HG03066 (cell line): ENCODE measurements around the gene AQP5.

ENCODE experiments used
- ATAC-seq: cut with Tn5 transposase; IDR thresholded peaks from one replicate; pipeline ENCODE4 v1.9.1; 2021; ENCODE audit warnings: low read depth; ENCODE audit not compliant: unreplicated experiment

AQP5 gene

DNA sequence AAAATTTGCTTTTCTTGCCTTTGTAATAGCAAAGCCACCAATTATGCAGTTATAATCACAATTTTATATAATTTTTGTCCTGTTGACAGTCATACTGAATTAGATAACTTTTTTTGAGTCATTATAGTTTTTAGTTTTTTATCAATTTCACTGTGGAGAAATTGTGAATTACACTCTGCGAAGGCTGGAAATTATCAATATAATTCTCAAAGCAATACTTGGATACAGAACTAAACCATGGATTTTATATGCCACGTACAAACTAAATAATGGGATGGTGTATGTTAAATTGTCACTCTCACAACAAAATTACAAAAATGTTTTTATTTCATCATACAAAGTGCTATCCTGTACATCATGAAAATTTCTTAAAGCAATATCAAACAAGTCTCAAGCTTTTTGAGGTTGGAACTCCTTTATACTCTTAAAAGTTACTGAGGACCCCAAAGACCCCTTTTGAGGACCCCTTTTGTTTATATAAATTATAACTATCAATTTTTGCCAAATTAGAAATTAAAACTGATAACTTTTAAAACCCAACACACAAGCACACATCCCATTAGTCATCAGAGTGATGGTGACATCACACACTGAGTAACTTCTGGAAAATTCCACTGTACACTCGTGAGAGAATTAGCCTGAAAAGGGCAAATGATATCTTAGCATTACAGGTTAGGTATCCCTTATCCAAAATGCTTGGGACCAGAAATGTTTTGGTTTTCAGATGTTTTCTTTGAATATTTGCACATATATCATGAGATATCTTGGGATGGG, 31.0 kb upstream of the AQP5 start:
- no peak for ATAC-seq

DNA sequence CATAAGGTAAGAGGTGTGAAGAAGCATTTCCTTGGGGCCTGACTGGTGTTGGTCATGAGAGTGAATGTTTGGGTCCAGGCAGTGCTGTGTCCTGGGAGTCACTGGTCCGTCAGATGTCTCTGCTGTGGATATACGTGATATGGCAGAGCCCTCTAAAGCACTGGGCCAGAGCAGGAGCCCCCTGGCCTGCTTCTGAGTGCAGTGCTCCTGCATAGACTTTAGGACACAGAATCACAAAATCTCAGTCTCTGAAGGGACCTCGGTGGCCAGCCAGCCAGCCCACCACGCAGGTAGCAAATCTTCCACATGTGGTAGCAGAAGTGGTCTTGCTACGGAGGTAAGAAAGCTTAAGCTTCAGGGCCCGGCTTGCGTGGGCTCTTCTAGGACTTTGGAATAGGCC, 29.6 kb upstream of the AQP5 start:
- ATAC-seq: no peak

DNA sequence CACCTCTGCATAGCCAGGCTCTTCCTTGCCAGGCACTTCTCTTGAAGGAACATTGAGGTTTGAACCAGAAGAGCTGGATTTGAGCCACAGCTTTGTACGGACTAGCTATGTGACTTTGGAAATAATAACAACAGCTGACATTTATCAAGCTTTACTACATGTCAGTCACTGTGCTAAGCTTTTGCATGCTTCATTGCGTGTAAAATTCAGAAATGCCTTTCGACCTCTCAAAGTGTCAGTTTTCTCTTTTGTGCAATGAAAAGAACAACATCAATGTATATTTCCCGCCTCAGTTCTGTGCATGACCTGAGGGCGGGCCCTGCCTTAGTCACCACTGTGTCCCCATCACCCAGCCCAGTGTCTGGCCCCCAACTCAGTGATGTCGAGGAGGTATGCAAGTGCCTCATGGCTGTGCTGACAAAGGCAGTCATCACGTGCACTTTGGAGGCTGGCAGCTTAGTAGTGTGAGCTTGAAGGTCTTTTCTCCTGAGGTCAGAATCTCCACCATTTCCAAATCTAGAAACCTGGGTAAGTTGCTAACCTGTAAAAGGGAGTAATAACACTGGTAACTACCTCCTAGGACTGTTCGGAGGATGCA, 29.0 kb upstream of the AQP5 start:
- no peak for ATAC-seq

DNA sequence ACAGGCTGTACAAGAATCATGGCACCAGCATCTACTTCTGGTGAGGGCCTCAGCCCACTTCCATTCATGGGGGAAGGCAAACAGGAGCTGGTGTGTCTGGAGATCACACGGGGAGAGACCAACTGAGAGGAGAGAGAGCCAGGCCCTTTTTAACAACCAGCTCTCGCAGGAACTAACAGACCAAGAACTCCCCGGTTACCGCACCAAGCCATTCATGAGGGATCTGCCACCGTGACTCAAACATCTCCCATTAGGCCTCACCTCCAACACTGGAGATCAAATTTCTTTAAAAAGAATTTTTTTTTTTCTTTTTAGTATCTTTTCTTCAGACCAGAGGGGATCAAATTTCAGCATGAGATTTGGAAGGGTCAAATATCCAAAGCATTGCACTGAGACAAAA, 27.9 kb upstream of the AQP5 start:
- ATAC-seq: no peak

DNA sequence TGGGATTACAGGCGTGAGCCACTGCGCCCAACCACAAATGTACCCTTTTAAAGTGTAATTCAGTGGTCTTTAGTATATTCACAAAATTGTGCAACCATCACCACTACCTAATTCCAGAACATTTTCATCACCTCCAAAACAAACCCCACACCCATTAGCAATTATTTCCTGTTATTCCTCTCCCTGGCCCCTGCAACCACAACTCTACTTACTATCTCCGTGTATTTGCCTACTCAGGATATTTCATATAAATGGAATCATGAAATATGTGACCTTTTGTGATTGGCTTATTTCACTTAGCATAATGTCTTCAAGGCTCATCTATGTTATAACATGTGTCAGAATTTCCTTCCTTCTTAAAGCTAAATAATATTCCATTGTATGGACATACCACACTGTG, 27.2 kb upstream of the AQP5 start:
- ATAC-seq: no peak

DNA sequence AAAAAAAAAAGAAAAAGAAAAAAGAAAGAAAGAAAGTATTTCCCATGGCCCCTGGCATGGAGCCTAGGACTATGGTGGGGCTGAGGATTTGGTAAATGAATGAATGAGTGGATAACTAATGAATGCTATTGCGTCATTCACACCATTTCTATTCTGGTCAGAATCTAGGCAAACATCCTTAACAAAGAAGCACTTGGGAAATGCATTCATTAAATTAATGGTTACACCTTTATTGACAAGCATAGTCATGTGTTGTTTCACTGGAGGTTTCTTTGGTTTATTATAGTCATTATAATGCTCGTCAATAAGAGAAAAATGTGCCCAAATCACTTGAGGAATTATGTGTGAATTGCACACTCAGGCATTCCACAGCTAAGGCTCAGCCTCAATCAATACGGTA, 24.7 kb upstream of the AQP5 start:
- ATAC-seq: no peak

DNA sequence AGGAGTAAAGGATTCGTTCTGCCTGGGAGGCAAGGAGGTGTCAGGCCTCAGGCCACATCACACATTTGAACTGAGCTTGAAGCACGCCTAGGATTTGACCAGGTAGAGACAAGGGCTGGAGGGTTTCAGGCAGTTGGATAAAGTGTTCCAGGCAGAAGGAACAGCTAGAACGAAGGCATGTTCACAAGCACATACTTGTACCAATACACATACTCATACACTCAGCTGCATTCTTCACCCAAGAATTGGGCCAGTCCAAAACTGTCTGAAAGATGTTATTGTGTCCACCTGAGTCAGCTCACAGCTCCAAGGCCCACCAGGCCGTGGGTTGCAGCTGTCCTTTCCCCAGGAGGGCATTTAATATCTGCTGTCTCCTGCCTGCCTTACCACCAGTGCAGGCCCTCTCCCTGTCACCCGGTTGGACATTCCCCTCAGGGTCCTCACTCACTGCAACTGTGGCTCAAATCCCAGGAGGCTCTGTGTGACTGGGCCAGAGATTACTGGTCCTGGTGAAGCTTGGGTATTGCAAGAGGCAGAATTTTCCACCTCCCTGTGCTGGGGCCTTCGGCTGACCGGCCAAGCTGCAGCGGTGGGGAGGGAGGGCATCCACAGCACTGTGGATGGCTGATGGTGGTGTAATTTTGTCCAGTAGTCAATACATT, 23.9 kb upstream of the AQP5 start:
- no peak for ATAC-seq

DNA sequence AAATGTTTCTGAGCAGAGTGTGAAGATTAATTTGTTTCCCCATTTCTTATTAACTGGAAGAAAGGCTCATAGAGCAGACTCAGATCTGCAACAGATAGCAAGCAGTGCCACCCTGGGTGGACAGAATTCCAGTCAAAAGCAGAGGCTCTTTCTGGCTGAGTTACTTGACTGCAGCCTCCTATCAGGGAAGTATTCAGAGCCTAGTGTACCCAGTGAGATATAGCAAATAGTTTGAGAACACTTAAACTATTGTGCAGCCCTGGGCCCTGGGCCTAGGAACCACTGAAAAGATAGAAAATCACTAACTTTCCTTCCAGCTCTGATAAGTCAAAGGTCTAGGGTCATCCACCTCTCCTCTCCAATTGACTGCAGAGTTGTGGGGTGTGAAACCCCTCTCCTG, 22.4 kb upstream of the AQP5 start:
- no peak for ATAC-seq

DNA sequence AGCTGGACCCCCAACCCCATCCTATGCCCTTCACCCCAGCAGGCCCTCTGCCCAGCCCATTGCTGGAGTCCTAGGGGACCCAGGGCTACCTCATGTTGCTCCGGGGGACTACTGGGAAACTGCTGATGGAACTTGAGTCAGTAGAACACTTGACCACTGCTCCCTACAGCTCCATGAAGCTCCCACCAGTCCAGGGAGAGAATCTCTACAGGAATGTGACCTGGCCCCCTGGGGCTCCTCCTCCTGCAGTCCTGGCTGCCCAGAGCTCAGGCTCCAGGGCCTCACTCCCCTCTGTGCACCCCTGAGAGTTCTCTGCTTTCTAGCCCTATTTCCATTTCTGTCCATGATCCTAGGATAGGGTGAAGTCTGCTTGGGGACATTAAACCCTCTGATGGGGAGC, 22.0 kb upstream of the AQP5 start:
- no peak for ATAC-seq

DNA sequence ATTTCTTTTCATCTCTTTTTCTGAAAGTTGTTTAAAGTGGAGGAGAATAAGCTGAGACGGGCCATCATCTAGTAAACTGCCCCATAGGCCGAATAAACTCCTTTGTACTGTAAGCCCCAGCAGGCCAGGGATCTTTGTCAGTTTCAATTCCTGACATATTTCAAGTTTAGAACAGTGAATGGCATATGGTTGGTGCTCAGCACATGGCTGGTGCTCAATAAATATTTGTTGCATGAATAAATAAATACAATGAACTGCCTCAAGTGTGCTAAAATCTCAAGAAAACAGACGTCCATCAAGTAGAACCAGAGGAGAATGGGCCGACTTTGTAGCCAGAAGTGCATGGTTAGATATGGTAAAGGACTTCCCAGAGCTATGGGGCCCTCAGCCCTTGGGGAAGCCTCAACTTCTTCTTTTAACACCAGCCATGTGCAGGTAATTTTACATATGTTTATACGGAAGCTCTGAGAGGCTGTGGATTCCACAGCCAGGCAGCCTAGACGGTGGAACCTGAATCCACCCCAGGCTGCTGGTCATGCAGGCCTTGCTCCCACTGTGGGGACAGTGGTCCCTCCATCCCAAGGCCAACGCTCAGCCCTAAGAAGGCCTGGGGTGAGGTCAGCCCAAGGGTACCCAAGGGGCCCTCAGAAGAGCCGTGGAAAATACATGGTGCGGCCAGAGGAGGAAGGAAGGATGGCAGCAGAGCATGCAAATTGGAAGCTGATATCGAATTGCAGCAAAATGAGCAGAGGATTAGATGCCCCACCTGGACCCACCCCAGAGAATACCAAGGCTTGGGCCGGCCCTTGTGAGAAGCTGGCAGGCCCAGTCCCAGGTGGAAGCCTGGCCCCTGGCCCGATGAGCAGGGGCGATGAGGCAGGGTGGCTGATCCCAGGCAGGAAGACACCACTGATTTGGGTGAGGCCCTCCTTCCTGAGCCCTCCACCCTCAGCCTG, 19.8 kb upstream of the AQP5 start:
- ATAC-seq: no peak

DNA sequence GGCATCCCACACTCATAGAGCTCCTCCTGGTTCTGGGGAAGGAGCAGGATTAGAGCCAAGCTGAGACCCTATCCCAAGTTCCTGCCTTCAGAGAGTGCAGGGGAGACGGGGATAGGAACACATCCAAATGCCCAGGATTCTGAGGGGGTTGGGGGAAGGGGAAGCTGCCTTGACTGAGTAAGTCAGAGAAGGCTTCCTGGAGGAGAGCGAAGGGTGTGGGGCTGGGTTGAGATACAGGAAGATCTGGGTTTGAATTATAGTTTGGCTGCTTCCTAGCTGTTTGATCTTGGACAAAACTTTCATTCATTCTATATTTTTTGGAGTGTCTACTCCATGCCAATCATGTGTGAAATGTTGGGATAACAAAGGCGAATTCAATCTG, 19.2 kb upstream of the AQP5 start:
- no peak for ATAC-seq

DNA sequence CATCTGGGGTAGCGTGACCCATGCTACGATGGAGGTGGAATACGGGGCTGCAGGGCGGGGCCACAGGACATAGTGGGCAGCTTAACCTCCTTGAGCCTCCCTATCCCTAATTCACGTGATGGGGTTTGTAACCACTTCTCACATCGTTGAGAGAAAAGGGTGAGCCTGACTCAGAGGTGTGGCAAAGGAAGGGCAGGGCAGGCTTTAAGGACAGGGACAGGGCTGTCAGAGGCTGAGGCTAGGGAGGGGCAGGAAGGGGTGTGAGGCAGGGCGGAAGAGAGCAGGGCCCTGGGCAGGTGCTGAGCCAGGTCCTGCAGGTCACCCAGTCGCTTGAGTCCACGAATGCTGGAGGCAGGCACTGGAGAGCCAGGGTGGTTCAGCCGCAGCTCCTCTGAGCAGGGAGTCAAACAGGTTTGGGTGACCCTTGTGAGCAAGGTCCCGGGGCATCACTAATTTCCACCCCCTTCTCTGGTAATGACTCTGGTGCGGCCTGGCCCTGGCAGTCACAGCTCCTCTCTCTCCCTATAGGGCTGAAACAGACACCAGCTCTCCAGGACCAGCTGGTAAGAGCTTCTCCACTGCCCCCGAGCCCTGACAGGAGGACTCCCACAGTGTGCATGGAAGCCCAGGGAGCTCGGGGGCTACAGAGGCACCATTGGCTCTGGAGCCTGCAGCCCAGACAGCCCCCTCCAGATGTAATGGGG, 18.6 kb upstream of the AQP5 start:
- no peak for ATAC-seq

DNA sequence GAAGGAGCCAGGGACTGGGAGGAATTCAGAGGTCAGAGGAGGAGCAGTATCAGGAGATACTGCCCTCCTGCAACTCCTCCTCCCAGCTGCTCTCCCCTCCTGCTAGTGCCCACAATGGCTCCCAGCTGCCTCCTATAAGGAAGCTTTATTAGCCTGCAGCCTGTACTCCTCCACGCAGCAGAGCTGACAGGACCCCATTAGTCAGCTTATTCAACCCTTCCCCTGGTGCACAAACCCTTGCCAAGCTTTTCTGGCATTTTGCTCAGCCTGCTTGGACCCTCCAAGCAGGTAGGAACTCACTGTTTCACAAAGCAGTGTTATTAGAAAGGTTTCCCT, 18.1 kb upstream of the AQP5 start:
- ATAC-seq: no peak

DNA sequence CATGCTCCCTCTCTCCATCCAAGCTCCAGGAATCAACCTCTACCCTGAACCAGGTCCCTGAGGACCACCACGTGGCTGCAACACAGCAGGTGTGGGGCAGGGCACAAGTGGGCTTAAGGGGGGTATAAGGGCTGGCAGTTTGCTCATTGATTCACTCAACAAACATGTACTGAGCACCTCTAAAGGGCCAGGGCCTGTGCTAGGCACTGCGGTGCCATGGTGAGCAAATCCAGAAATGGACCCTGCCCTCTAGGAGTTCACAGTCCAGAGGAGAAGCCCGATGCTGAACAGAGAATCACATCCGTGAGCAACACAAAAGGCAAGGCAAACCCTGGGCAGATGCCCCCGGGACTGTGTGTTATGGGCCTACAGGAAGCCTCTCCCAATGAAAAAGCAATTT, 17.6 kb upstream of the AQP5 start:
- ATAC-seq: no peak

DNA sequence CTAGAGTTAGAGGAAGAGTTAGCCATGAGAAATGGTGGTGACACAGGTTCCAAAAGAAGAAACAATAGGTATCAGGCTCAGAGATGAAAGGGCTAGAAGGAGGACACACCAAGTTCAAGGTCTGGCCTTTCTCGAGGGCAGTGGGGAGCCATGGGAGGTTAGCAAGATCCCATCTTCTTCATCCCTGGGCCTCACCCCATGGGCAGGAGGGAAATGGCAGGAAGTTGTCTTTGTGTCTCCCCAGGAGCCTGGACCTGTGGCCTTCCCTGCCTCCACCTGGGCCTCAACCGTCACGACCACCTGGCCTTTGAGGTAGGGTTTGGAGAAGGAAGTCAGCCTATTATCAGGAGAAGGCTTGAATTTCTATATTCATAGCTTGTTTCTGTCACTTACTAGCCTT, 17.0 kb upstream of the AQP5 start:
- no peak for ATAC-seq

DNA sequence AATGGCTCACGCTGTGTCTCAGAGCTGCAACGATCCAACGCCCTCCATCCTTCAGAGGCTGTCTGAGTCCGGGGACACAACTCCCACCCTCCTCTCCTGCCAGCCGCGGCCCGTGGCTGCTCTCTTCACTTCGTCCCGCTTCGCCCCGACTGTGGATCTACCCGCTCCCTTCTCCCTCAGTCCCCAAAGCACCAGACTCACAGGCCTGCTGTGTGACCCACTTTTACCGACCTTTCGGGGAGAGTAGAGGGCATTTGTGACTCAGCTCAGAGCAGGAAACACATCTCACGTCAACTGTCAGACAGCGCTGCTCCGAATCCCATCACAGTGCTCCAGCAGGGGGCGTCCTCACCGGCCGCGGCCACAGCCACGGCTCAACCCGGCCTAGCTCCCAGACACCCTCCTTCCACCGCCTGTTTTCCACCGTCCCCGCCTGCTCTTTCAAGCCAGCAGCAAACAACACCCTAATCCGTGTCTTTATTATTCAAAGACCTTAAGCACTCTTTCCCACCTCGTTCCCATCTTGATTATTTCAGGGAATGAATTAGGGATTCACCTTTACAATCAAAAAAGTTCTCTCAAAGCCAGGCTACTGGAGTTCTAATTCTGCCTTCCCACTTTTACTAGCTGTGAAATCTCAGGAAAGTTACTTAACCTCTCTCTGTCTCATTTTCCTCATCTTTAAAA, 16.1 kb upstream of the AQP5 start:
- ATAC-seq: no peak

DNA sequence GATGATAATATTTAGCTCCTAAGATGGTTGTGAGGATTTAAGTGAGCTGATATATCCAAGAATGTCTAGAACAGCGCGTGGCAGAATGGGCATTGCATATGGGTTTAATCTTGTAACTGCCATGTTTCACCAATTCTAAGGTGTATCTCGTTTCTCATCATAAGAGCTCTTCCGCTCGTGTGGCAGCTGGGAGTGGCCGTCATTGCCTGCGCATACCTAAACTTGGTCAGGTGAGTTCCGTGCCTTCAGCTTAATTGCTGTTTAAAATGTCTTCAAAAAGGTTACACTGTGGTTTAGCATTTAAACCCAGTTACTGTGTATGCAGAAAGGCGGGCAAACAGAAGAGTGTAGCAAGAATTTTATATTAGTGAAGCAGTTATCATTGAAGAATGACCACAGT, 15.6 kb upstream of the AQP5 start:
- no peak for ATAC-seq

DNA sequence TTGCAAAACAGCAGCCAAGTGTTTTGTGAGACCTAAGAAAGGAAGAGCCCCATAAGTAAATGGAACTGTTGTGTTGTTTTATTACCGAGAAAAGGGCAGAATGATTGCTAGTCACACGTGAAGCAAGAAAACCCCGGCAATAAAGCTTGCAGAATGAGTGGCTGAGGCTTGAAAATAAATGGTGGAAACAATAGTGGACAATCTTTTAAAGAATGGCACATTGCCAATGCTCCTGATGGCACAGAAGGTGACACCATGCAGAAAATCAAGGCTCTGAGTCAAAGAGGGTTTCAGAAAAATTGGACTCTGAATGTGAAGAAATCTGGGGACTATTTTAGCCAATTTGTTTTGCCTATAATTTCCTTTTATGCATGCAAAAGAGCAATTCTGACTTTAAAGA, 15.2 kb upstream of the AQP5 start:
- ATAC-seq: no peak

DNA sequence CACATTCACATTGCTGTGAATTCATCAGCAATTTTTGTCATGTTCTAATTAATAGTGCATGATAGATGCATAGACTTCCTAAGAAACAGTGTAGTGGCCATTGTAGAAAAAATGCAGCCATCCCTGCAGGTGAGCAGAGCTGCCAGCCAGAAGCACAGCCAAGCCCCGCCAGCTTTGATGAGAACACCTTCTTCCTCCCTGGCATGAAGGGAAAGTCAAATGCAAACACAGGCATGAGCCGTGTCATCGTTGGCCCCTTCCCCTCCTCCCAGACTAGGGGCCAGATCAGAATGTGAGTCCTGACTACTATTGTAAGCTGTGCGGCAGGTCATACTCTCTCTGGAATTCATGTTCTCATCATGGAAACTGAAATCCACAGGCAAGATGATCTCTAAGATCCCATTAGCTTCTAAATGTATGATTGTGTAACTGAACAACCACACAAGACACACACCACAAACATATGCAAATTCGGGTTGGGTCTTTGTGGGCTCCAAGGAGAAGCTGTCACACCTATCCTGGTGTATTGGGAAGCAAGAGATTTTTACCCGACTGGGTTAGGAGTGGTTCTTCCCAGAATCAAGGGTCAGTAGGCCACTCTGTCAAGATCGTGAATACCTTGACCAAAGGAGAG, 14.0 kb upstream of the AQP5 start:
- no peak for ATAC-seq
